Right kidney (tissue), 9 donors: ENCODE data around the gene GTSE1.
A peak's percentile ranks its signal among the peaks of the same experiment; 100 is the strongest.
"Not testable (repeated sequence)": the region's sequence is repeated elsewhere in the genome, so short reads cannot be mapped to it uniquely, and the experiment has no call there.

Experiments used
- DNase-seq: peaks from one replicate; pipeline ENCODE4 v3.0.0-alpha.2; 2016
- long read RNA-seq, 8 donors: transcript quantifications; one replicate each; lab custom pipeline, GENCODE V29; 2026

The GTSE1 gene
- long read RNA-seq, donor 1, partial matches to known transcripts: 5 of 7 reads
- long read RNA-seq, donor 1, other reads (novel, unspliced or antisense): 0 of 7 reads
- long read RNA-seq, donor 2, partial matches to known transcripts: 0 of 1 reads
- long read RNA-seq, donor 2, other reads (novel, unspliced or antisense): 0 of 1 reads
- long read RNA-seq, donor 3, partial matches to known transcripts: 0 of 1 reads
- long read RNA-seq, donor 3, other reads (novel, unspliced or antisense): 0 of 1 reads
- long read RNA-seq, donor 4, partial matches to known transcripts: 6 of 9 reads
- long read RNA-seq, donor 4, other reads (novel, unspliced or antisense): 0 of 9 reads
- long read RNA-seq, donor 5, partial matches to known transcripts: 0 of 1 reads
- long read RNA-seq, donor 5, other reads (novel, unspliced or antisense): 0 of 1 reads
- long read RNA-seq, donor 6, partial matches to known transcripts: 0 of 2 reads
- long read RNA-seq, donor 6, other reads (novel, unspliced or antisense): 0 of 2 reads
- long read RNA-seq, donor 7, partial matches to known transcripts: 0 of 3 reads
- long read RNA-seq, donor 7, other reads (novel, unspliced or antisense): 0 of 3 reads
- long read RNA-seq, donor 8, partial matches to known transcripts: 5 of 7 reads
- long read RNA-seq, donor 8, other reads (novel, unspliced or antisense): 0 of 7 reads

- peak; percentile 87 for DNase-seq
Observed at GRCh38 chr22:46296257-46297150, at the start of gene GTSE1. Gene GTSE1, plus strand, starts transcription at chr22:46296870. Its CDS starts 531 bp downstream, at chr22:46297401.

GRCh38 chr22:46247443-46247975 is 49.2 kb upstream of the GTSE1 start:
- DNase-seq: no peak

- DNase-seq: peak; percentile 91
Observed at GRCh38 chr22:46250035-46250782, 46.5 kb upstream of the GTSE1 start, which contains the start of gene CDPF1. Gene CDPF1, minus strand, starts transcription at chr22:46250293. Its CDS starts 2,009 bp downstream, at chr22:46248284.

- no peak for DNase-seq
Observed at GRCh38 chr22:46250783-46251125, 45.9 kb upstream of the GTSE1 start.

- no peak for DNase-seq
Observed at GRCh38 chr22:46251266-46251665, 45.4 kb upstream of the GTSE1 start.

- DNase-seq: no peak
Observed at GRCh38 chr22:46251816-46252380, 44.8 kb upstream of the GTSE1 start.

- no peak for DNase-seq
Observed at GRCh38 chr22:46256358-46256958, 40.2 kb upstream of the GTSE1 start.

GRCh38 chr22:46259374-46259773 is 37.3 kb upstream of the GTSE1 start:
- DNase-seq: no peak

- DNase-seq: no peak
Observed at GRCh38 chr22:46260038-46260437, 36.6 kb upstream of the GTSE1 start.

- peak; percentile 51 for DNase-seq
Observed at GRCh38 chr22:46262449-46263215, 34.0 kb upstream of the GTSE1 start.

- DNase-seq: no peak
Observed at GRCh38 chr22:46263216-46263590, 33.5 kb upstream of the GTSE1 start, which contains the start of gene PKDREJ. Gene PKDREJ, minus strand, starts transcription at chr22:46263343. Its CDS starts 21 bp downstream, at chr22:46263322.

GRCh38 chr22:46264520-46264919 is 32.1 kb upstream of the GTSE1 start:
- DNase-seq: not testable (repeated sequence)

- not testable (repeated sequence) for DNase-seq
Observed at GRCh38 chr22:46265627-46266026, 31.0 kb upstream of the GTSE1 start.

GRCh38 chr22:46267431-46268279 is 29.0 kb upstream of the GTSE1 start, which contains the start of gene TTC38:
Gene TTC38, plus strand, starts transcription at chr22:46268008. Its CDS starts 32 bp downstream, at chr22:46268040.
- DNase-seq: peak; percentile 85

- DNase-seq: no peak
Observed at GRCh38 chr22:46269564-46269963, 27.1 kb upstream of the GTSE1 start.

- no peak for DNase-seq
Observed at GRCh38 chr22:46272196-46272595, 24.5 kb upstream of the GTSE1 start.

- no peak for DNase-seq
Observed at GRCh38 chr22:46272762-46273431, 23.8 kb upstream of the GTSE1 start.
